ENCODE data around the gene ILK. TPM values are rescaled to one million over a fixed set of nuclear protein-coding genes. Genes with fewer than 3 reads are reported as not detected.

ILK gene
- total and polyA plus RNA-seq, 11 donors = 177 to 288 (median 222) TPM

DNA sequence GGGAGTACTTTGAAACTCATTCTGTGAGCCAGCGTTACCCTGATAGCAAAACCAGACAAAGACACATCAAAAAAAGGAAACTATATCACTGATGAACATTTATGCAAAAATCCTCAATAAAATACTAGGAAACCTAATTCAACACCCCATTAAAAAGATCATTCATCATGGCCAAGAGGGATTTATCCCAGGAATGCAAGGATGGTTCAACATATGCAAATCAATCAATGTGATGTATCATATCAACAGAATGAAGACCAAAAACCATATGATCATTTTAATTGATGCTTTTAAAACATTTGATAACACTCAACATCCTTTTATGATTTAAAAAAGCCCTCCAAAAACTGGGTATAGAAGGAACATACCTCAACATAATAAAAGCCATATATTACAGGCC lies 20.0 kb upstream of the ILK start:
- H3K4me3 ChIP-seq = no peak overlapping the region
- H3K9me3 ChIP-seq = peaks cover 0 to 29% (median 16%) of the 10 kb centered on the region in 12 donors
- DNase-seq (no peak), ATAC-seq (no peak)
- H3K36me3 ChIP-seq = no peaks in the 10 kb centered on the region
- H3K27me3 ChIP-seq = no peaks in the 10 kb centered on the region
- 82 to 89% (median 86%) methylated on average over 1 of the region's 1 CpG for WGBS, 4 donors
- peaks cover 0 to 22% (median 7%) of the 10 kb centered on the region in 12 donors for H3K4me1 ChIP-seq
- H3K27ac ChIP-seq = no peak overlapping the region
- intact Hi-C loops (cut with DNase I) = no loop called here
- TF ChIP-seq POLR2A (IDR thresholded peaks at IDR 0.05) = no peak
- TF ChIP-seq, protein P1, sequence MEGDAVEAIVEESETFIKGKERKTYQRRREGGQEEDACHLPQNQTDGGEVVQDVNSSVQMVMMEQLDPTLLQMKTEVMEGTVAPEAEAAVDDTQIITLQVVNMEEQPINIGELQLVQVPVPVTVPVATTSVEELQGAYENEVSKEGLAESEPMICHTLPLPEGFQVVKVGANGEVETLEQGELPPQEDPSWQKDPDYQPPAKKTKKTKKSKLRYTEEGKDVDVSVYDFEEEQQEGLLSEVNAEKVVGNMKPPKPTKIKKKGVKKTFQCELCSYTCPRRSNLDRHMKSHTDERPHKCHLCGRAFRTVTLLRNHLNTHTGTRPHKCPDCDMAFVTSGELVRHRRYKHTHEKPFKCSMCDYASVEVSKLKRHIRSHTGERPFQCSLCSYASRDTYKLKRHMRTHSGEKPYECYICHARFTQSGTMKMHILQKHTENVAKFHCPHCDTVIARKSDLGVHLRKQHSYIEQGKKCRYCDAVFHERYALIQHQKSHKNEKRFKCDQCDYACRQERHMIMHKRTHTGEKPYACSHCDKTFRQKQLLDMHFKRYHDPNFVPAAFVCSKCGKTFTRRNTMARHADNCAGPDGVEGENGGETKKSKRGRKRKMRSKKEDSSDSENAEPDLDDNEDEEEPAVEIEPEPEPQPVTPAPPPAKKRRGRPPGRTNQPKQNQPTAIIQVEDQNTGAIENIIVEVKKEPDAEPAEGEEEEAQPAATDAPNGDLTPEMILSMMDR (IDR thresholded peaks at IDR 0.05) = no peak

DNA sequence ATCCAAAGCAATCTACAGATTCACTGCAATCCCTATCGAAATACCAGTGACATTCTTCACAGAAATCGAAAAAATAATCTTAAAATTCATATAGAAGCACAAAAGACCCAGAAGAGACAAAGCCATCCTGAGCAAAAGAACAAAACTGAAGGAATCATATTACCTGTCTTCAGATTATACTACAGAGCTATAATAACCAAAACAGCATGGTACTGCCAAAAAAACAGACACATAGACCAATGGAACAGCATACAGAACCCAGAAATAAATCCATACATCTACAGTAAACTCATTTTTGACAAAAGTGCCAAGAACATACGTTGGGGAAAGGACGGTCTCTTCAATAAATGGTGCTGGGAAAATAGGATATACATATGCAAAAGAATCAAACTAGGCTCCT lies 19.0 kb upstream of the ILK start:
- Histone ChIP-seq H3K4me1 (peaks cover 0 to 20% (median 7%) of the 10 kb centered on the region in 12 donors), H3K27me3 (no peaks in the 10 kb centered on the region), H3K36me3 (no peaks in the 10 kb centered on the region), H3K9me3 (peaks cover 0 to 29% (median 16%) of the 10 kb centered on the region in 12 donors), H3K27ac (no peak overlapping the region), H3K4me3 (no peak overlapping the region)
- intact Hi-C loops (cut with DNase I) = no loop called here
- TF ChIP-seq, protein P1 (IDR thresholded peaks at IDR 0.05) = no peak
- TF ChIP-seq POLR2A (IDR thresholded peaks at IDR 0.05) = no peak
- no peak for DNase-seq
- 91 to 96% (median 95%) methylated on average over 4 of the region's 4 CpGs for WGBS, 4 donors
- ATAC-seq = no peak

DNA sequence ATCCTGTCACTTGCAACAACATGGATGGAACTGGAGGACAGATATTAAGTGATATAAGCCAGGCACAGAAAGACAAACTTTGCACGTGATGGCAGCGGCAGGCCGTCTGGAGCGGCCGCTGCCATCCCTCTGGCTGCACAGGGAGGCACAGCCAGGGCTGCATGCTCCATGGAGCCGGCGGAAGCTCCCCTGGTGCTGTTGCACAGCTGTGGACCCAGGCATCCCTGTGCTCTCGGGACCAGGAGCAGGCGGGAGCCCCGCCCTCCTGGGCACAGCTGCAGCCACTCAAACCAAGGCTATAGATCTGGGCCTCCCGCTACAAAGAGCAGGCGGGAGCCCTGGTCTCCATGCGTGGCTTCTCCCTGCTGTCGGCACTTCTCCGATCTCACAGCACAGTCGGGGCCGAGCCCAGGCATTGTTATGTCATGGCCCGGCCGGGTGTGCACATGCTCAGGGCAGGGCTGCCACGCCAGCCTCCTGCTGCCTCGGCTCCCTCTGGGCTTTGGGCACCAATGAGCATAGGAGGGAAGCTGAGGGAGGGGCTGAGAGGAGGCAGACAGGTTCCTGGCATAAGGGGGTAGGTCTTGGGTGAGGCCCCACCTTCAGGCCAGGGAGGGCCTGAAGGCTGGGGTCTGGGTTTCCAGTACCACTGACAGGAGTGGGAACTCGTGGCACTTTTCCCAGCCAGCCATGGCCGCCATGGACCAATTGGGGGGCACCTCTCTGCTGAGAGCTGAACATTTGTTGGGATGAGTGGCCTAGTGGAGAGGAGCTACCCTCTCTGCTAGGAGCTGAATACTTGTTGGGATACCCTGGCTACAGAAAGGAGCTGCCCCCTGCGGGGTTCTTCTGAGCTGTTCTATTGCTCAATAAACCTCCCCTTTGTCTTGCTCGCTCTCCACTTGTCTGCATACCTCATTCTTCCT lies 16.9 kb upstream of the ILK start:
- Histone ChIP-seq H3K36me3 (peaks cover 0 to 10% (median under 1%) of the 10 kb centered on the region in 9 donors), H3K4me1 (peaks cover 0 to 17% (median 7%) of the 10 kb centered on the region in 12 donors), H3K27ac (peak overlapping the region in 7 of 12 donors; percentile 16 to 64 (median 40)), H3K4me3 (peak overlapping the region in 8 of 12 donors; percentile 4 to 45 (median 26)), H3K9me3 (peaks cover 0 to 29% (median 16%) of the 10 kb centered on the region in 12 donors), H3K27me3 (no peaks in the 10 kb centered on the region)
- WGBS, 4 donors = 49 to 60% (median 53%) methylated on average over 11 to 25 of the region's 25 CpGs
- no peak for TF ChIP-seq POLR2A (IDR thresholded peaks at IDR 0.05)
- TF ChIP-seq, protein P1 (IDR thresholded peaks at IDR 0.05) = no peak
- peak; percentile 77 to 90 (median 81) for ATAC-seq
- intact Hi-C loops (cut with DNase I) = no loop called here
- DNase-seq = peak in 2 of 5 donors; percentile 58 to 78

DNA sequence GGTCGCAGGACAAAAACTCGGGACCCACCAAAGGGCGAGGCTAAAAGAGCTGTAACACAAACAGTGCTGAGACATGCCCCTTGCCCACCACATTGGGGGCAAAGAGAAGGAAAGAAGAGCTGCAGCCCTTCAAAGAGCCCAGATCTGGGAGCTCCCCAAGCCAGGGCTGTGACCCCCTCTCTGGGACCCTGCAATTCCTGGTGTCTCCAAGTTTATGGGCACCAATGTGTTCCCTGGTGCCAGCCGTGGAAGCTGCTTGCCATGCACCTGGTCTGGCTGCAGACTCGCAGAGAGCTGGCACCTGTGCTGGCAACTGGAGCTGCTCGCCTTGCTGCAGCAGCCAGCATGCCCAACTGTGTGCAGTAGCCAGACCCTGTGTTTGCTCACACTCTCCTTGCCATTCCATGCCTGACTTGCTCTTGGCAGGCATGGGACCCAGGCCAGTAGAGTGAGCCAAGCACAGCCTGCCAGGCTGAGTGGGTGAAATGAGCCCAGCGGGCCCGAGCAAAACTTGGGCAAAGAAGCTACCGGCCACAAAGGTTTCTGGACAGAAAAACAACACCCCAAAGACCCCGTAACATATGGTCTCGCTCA lies 16.1 kb upstream of the ILK start:
- intact Hi-C loops (cut with DNase I) = no loop called here
- Histone ChIP-seq H3K27me3 (no peaks in the 10 kb centered on the region), H3K36me3 (peaks cover 0 to 18% (median 8%) of the 10 kb centered on the region in 9 donors), H3K4me1 (peaks cover 0 to 17% (median 7%) of the 10 kb centered on the region in 12 donors), H3K4me3 (no peak overlapping the region), H3K27ac (peak overlapping the region in 4 of 12 donors; percentile 24 to 64 (median 40)), H3K9me3 (peaks cover 0 to 25% (median 13%) of the 10 kb centered on the region in 12 donors)
- WGBS, 4 donors = 73 to 85% (median 76%) methylated on average over 8 to 11 of the region's 11 CpGs
- peak in 3 of 5 donors; percentile 54 to 81 (median 73) for DNase-seq
- TF ChIP-seq, protein P1 (IDR thresholded peaks at IDR 0.05) = no peak
- TF ChIP-seq POLR2A (IDR thresholded peaks at IDR 0.05) = no peak
- ATAC-seq = peak; percentile 91 to 94 (median 94)

All from heart left ventricle (tissue), 16 donors.